Fibroblast of skin of left quadriceps (primary cell): ENCODE measurements around the gene MCTS1.
A peak's percentile ranks its signal among the peaks of the same experiment; 100 is the strongest.
"Not testable (repeated sequence)": the region's sequence is repeated elsewhere in the genome, so short reads cannot be mapped to it uniquely, and the experiment has no call there.

Experiments
- DNase-seq, 2 experiments: peaks; one replicate each; pipeline ENCODE4 v3.0.0-alpha.2; 2013; ENCODE audit warnings: low read depth in 2 of 2

The MCTS1 gene, protein sequence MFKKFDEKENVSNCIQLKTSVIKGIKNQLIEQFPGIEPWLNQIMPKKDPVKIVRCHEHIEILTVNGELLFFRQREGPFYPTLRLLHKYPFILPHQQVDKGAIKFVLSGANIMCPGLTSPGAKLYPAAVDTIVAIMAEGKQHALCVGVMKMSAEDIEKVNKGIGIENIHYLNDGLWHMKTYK

DNA sequence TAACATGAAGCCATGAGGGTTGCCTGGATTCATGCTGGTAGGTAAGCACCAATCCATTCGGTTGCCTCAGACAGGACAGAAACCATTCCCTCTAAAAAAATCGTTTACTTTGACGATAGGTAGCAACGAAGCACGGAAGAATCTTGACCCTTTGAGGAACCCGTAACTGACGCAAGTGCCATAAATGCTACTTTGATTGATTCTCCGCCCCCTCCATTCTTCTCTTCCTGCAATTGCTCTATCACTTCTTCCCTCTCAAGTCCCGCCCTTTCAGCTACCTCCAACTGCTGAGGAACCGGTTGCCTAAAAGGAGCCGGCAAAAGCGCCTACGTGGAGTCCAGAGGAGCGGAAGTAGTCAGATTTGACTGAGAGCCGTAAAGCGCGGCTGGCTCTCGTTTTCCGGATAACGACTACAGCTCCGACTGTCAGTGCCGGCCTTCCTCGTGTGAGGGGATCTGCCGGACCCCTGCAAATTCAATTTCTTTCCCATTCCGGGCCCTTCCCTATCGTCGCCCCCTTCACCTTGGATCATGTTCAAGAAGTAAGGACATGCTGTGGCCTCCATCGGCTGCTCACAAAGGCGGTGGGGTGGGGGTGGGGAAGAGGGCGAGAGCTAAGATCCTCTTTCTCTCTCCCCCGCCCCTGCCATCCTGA is at the start of gene MCTS1:
Gene MCTS1 (plus strand): TSS at position 395 of the 654 bp plus-strand sequence. CDS start 136 bp downstream, at position 531.
- DNase-seq: peak; percentile 94

DNA sequence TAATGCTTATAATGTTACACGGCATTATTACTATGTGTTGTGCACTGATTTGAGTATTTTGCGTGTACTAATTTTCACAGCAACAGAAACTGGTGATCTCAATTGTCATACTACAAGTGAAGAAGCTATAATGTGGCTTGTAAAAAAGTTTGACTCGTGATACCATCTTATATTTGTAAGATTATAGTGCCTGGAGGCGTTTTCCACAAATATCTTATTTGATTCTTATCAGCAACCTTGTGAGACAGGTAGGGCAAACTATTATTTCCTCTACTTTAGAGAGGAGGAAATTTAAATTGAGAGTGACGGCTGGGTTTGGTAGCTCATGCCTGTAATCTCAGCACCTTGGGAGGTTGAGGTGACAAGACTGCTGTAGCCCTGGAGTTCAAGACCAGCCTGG is 47.6 kb upstream of the MCTS1 start:
- no peak for DNase-seq

DNA sequence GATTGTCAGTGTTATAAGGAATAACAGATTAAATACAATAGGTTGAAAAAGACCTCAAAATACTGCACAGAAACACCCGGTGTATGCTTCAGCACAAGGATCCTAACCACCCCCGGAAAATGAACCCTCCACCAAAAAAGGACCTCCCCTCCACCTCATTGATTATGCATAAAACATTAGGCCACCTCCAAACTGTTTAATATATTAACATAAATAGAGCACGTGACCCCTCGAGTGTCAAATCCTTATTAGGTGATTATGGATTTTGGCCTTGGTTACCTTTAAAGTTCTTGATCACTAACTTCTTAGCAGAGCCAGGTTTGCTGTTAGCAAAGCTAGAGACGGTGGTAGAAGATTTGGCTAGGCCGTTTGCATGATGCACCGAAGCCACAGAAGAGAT is 44.1 kb upstream of the MCTS1 start:
- no peak for DNase-seq

DNA sequence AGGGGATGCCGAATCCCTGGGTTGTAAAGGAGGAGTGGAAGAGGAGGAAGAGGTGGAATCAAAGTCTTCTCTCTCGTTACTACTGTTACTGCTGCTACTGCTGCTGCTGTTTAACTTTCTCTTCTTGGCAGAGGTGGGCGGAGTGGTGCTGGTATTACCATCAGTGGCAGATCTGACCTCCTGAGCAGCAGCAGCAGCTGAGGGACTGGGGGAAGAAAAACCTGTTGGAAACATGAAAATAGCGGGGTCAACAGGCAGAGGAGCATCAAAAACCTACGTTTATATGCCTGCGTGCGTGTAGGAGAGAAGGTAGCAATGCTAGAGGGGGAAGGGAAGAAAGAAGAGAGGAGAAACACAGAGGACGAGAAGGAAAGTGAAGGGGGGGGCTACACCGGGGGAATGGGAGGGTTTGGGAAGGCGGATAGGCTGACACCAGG is 43.5 kb upstream of the MCTS1 start:
- peak in 1 of 2 experiments; percentile 10 for DNase-seq

DNA sequence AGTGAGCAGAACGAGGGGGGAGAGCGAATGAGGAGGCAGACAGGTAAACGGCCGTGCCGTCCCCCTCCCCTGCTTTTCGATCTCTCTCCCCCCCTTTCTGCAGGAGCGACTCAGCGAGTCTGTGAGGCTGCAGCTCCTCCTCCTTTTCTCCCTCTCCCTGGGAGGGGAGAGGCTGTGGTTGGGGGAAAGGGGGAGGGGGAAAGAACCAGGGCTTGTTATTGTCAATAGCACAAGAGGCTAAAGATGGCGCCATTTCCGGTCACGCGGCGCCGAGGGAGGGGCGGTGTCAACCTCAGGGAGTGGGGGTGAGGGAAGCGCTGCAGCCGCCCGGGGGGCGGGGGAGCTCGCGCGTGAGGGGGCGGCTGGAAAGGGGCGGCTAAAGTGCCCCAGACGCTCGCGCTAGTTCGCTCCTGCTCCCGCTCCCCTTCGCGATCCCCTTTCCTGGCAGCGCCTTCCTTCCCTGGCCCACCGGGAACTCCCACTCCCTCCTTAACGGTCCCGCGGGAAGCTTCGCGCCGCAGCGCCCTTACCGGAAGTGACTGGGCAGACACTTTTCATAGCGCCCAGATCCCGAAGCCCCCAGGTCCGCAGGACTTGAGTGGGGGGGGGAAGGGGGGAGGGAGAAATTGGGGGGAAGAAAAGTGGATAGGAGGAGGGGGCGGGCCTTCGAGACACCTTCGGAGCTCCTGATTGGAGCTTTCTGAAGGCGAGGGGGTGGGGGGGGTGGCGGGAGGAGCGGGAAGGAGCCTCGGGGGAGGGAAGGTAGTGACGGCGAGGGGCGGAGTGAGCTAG is 42.9 kb upstream of the MCTS1 start, which contains the start of gene CUL4B:
Gene CUL4B (minus strand): TSS at position 121 of the 792 bp plus-strand sequence. CDS start 324 bp downstream, outside the sequence.
- DNase-seq: peak; percentile 93 to 94

DNA sequence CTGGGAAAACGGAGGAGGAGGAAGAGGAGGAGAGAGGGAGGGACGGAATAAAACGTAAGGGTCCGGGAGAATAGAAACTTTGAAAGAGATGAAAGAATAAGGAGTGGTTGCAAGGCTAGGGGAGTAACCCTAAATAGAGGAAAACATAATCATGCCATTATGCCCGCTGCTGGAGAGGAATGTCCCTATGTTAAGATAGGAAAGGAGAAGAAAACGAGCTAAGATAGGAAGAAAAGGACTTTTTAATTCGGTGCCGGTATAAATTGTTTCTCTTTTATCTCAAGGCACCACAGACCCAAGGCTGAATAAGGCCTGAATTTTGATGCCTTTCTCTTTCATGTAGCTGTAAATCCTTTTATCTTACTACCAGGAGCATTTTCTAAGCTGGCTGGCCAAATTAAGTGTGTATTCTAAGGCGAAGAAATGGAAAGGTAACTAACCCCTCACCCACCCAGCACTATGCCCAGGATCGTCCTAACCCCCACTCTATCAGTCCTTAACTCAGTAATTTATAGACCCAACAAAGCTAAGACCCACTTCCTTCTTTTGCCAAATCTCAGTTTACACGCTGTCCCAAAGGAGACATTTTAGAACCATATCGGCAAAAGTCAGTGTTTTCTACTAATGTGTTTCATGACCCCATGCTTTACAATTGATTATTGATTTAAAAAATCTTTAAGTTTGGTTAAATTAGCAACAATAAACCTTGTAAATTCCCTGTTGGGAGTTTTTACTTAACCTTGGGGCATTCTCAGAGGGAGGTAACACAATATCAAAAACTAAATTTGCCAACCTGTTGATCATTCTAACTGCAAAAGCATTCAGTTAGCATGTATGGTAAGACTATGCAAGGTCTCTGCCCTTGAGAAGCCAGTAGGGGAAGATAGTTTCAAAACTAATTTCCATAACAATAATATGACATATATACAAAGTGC is 42.0 kb upstream of the MCTS1 start:
- DNase-seq: no peak

DNA sequence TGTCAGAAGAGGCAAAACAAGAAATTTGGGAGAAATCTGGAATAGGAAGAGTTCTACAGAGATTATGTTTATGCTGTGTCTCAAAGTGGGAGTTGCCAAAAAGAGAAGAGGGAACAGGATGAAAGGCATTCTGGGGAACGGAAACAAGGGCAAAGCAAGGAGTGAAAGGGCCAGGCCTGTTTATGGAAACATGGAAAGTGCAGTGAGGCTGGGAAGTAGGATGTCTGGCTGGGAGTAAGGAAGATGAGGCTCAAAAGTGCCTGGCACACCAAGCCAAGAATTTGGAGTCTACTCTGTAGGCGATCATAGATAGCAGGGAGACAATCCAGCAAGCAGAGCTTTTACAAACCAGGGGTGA is 41.4 kb upstream of the MCTS1 start:
- DNase-seq: no peak

DNA sequence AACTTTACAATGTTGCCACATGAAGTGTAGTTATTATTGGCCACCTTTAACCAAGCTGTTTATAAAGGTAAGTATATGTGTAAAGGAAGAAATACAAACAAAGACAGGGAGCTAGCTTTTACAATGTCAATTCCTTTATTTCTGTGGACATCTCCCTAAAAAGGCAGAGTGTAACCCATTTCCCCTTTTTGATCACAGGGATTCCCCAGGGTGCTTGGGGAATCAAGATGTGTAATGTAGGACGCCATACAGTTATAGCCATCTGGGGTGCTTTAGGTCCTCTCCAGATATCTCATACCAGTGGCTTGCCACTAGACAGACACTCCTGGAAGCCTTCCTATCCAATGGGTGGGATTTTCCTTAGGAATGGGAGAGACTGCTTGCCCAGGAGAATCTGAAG is 39.0 kb upstream of the MCTS1 start:
- no peak for DNase-seq

DNA sequence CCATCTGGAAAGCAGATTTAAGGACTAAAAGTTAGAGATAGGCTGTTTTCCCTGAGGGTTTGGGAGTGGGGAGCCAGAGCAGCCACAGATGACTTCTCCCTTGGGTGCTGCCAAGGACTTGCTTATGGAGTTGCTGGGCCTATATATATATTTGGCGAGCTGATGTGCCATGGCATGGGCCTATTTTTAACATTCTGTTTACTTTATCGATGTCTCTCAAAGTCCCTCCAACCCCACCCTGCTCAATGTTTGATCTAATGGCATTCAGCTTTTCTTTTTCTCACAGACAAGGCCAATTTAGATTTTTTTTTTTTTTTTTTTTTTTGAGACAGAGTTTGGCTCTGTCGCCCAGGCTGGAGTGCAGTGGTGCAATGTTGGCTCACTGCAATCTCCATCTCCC is 37.1 kb upstream of the MCTS1 start:
- no peak for DNase-seq

DNA sequence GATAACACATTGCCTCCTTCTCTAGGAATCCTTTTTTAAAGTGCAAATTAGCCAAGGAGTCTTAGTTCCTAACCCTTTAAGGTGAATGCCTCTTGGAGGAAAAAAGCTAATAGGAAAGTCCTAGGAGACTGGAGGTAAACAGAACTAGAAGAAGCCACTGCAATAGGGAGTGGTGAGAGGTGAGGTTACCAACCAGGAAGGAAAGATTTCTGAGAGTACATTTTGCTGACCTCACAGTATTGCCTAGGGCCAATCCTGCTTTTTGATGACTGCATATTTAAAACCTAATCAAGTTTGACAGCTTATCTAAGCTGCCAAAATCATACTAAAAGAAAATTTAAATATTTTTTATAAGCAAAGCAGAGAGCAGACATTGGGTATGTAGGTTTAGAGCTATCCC is 35.9 kb upstream of the MCTS1 start:
- DNase-seq: no peak

DNA sequence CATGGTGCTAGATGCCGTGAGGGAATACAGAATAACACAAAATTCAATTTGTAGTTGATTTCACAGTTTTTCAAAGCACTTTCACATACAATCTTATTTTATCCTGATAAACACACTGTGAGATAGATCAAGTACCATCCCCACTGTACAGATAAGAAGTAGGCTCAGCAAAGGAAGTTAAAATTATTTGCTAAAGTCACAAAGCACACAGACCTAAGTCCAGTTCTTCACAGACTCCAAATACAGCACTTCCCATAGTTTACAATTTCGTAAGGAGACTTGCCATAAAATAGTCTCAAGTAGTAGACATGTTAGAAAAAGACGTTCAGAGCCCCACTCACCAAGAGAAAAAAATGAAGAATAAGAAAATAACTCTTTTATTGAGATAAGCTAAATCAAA is 35.3 kb upstream of the MCTS1 start:
- no peak for DNase-seq

DNA sequence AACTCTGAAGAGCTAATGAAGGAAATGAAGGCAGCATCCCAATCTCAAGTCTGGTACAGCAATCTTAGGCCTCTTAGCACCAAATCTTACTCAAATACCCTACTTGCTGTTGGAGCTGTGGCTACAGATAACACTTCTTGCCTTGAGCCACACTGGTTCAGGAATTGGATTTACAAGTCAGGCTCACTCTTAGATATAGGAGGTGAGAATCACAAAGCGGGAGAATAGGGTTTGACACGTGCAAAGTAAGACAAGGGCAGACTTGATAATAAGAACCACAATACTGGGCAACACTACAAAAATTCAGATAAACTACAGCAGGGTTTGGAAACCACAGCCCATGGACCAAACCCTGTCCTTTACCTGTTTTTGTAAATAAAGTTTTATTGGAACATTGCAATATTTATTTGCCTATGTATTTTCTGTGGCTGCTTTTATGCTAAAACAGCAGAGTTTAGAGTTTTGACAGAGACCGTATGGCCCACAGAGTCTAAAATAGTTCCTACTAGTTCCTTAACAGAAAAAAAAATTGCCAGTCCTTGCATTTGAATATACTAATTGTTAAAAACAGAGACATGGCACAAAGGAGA is 33.8 kb upstream of the MCTS1 start:
- no peak for DNase-seq

DNA sequence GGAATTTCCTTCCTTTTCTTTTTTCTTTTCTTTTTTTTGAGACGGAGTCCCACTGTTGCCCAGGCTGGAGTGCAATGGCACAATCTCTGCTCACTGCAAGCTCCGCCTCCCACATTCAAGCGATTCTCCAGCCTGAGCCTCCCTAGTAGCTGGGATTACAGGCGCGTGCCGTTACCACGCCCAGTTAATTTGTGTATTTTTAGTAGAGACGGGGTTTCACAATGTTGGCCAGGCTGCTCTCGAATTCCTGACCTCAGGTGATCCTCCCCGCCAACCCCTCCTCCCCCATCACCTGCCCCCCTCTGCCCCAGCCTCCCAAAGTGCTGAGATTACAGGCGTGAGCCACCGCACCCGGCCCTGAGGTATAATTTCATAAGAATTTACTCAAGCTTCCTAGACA is 30.1 kb upstream of the MCTS1 start:
- not testable (repeated sequence) for DNase-seq

DNA sequence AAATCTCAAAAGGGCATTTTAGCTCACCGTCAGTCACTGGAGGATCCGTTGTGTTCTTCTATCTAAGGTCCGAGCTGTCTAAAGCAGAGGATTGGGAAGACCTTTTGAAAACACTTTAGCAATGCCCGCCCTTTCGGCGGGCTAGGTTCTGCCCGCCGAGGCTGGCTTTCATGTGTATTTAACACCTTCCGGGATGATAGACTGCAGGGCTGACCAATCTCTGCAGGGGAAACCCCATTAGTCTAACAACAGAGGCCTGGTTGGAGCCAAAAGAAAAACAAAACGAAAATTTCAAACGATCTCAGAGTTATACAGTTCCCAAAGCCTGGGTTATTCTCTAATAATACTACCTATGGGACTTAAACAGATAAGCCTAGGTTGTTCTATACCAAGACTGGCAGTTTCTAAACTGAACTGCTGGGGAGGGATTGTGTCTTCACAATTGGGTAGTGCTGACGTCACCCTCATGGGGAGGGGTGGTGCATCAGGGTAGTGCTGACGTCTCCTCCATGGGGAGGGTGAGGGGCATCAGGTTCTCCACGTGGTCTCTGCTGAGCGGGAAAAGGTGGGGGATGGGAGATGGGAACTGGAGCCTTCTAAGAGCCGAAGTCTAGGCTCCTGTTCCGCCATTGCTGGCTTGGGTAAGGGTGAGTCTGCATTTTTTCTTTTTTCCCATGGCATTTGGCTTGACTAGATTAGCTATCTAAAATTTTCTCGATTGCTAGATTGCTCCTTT is 28.4 kb upstream of the MCTS1 start:
- no peak for DNase-seq

DNA sequence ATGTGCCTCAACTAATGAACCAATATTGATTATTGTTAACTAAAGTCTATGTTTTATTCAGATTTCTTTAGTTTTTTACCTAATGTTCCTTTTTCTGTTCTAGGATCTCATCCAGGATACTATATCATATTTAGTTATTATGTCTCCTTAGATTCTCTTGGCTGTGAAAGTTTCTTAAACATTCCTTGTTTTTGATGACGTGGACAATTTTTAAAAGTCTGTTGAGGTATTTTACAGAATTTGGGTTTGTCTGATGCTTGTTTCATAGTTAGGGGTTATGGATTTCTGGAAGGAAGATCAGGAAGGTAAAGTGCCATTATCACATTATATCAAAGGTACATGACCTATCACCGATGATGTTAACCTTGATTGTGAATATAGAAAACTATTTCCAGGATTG is 18.2 kb upstream of the MCTS1 start:
- DNase-seq: no peak

DNA sequence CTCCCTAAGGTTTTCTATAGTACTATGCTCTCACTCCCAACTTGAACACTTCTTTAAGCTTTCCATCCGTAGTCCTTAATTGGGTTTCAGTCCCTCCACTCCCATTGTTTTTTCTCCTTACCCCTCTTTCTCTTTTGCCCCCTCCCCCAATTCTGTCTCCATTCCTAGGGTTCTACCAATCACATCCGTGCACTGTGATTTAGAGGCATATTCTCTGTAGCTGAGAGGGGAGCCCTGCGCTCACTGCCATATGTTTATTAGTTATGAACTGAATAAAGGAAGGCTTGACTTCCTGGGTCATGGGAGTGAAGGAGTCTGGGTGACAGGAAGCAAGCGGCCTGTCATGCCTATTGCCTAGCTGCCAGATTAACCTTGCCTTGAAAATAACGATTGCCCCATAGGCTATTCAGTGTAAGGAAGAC is 471 bp downstream of the MCTS1 start:
- peak in 1 of 2 experiments; percentile 14 for DNase-seq

DNA sequence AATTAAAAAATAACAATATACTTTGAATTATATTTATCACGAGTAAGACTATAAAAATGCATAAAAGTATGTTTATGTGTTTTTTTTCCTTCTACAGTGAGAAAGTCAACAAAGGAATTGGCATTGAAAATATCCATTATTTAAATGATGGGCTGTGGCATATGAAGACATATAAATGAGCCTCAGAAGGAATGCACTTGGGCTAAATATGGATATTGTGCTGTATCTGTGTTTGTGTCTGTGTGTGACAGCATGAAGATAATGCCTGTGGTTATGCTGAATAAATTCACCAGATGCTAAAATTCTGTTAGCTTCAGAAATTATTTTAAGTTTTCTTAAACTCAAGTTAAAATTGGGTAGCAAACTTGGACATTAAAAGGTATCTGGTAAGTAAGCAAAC is 8.2 kb downstream of the MCTS1 start:
- DNase-seq: no peak

DNA sequence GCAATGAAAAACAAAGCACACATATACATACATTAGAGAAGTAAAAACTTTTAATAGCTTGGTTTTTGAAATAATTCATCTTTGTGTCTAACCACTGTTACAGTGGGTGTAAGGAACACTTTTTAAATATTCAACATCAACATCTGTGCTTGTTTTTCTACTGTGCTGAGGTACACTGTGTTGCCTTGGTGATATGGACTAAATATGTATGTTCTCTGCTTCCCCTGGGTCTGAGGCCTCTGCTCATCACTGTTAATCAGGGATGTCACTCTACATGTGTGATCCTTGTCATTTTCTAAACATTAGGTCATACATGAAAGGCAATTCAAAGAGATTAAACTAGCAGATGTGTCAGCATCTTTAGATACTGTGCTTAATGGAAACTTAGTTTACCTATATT is 10.9 kb downstream of the MCTS1 start:
- no peak for DNase-seq

DNA sequence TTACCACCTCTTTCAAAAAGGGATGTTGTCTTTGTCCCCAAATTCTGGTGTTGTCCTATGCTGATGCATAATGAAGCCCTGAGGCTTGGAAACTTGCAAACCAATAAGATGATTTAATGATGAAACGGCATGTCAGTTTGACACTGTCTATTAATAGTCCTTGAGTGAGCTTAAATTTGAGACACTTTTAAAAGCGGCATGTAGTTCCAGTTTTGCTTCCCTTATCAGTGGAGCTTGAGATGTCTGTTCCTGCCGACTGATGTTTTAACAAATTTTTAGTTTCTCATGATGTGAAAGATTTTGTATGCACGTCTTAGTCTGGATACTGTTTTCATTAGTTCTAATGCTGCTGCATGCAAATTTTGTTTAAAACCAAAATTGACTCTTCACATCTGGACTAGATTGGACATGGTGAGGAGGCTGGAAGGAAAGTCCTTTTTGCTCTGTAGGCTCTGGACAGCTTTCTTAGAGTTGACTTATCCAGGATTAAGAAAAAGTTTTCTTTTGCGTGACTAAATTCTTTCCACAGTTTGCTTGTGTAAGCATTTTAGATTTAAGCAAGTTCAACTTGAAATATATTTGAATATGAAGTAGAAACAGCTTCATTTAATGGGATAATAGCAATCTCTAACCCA is 14.2 kb downstream of the MCTS1 start:
- no peak for DNase-seq

DNA sequence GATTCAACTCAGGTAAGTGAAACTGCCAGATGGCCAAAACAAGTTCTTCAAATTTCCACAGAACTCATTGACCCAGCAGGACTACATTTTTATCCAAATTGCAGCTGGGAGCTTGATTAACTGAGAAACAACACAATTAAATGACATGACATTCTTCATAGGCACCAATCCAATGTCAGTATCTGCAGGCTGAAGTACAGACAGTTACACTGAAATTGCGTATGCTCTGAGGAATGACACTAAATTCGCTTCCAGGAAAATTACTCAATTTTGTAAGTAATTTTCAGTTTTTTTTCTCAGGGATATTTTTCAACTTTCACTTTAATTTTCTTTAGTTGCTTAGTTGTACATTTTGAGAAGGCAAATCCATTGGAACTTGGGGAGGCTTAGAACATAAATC is 21.5 kb downstream of the MCTS1 start:
- no peak for DNase-seq
